Astrocyte (in vitro differentiated cells and primary cell): ENCODE measurements around the gene SUPT20H.

Source experiments
- EZH2 ChIP-seq: IDR thresholded peaks from 2 replicates; pipeline ENCODE4 v1.6.1; 2012; ENCODE audit warnings: mild to moderate bottlenecking, low read length, inconsistent platforms; ENCODE audit not compliant: insufficient read depth
- TF ChIP-seq, protein P1 (sequence below): IDR thresholded peaks from 2 replicates; pipeline ENCODE4 v1.5.1; 2011; ENCODE audit warnings: low read depth, mild to moderate bottlenecking, inconsistent platforms, low read length, moderate library complexity; ENCODE audit not compliant: insufficient read depth

DNA sequence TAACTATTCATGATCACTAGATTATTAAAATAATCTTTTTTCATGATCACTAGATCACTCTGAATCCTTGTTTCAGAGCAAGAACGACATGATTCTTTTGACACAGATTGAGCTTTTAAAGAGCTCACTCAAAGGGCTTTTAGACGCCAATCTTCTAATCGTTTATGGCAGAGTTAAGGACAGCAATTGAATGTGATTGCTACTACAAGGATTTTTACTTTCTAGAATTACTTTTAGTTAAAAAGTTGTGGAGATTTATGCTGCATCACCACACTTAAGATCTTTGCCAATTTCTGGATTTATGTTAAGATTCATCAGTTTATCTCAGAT lies 57.6 kb downstream of the SUPT20H start:
- TF ChIP-seq, protein P1, sequence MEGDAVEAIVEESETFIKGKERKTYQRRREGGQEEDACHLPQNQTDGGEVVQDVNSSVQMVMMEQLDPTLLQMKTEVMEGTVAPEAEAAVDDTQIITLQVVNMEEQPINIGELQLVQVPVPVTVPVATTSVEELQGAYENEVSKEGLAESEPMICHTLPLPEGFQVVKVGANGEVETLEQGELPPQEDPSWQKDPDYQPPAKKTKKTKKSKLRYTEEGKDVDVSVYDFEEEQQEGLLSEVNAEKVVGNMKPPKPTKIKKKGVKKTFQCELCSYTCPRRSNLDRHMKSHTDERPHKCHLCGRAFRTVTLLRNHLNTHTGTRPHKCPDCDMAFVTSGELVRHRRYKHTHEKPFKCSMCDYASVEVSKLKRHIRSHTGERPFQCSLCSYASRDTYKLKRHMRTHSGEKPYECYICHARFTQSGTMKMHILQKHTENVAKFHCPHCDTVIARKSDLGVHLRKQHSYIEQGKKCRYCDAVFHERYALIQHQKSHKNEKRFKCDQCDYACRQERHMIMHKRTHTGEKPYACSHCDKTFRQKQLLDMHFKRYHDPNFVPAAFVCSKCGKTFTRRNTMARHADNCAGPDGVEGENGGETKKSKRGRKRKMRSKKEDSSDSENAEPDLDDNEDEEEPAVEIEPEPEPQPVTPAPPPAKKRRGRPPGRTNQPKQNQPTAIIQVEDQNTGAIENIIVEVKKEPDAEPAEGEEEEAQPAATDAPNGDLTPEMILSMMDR, result no peak
- TF ChIP-seq EZH2, result no peak
